ENCODE data around the gene FAM221B.

The FAM221B gene

GRCh38 chr9:35814841-35815543 lies 13.5 kb downstream of the FAM221B start, which contains the start of gene HINT2:
Gene HINT2, minus strand, starts transcription at chr9:35815042. Its CDS starts 63 bp downstream, at chr9:35814979.
- DNase-seq = peak; percentile 98

- no peak for DNase-seq
These were observed 14.3 kb downstream of the FAM221B start for GRCh38 chr9:35814106-35814840.

DNA sequence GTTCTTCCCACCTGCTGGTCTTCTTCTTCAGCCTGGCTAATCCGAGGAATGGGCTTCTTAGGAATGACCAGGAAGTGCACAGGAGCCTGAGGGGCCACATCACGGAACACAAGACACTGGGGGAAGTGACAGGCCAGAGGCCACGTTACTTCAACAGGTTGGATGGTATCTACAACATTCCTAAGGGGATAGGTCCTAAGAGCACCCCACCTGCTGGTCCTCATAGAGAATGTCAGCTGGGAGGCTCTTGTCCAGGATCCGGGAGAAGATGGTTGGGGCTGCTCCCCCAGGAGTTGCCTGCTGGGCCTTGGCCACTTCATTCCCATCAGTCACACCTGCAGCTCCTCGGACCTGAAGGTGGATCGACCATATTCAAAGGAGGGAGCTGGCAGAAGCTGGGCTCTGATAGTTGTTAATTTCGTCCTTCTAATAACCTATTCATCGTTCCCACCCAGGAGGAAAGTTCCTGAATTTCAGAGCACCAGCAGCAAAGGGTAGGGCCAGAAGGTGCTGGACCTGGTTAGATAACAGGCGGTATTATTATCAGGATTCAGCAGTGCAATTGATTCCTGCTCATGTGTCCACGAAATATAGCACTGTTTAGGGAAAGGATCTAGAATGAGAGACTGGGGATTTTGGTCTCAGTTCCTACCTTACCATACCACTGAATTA lies 15.0 kb downstream of the FAM221B start:
- DNase-seq = no peak

DNA sequence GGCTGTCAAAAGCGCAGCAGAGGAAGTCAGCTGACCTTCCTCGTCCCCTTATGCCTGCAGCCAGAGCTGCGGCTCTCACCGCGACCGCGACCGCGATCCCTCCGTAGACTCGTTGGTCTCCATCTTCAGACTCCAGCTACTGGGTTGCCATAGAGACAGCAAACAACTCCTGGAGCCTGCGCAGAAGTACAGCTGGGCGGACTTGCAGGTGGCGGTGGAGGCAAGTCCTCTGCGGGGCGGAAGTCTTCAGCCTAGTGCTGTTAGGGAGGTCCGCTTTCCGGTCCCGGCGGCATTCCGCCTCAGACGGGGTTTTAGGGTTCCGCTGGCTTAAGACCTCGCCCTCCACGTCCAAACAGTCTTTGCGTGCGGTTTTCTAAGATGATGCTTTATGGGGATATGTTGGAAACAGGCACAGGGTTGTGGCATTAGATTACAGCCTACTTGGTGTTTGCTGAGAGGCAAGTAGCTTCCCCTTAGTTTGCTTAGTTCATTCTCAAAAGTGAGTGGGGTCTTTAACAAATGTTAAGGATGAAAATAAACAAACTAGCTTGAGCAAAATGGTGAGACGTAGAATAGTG lies 16.4 kb downstream of the FAM221B start, which contains the start of gene SPAG8:
Gene SPAG8, minus strand, starts transcription at position 238 of the 578 bp plus-strand sequence. Its CDS starts 115 bp downstream, at position 123.
- DNase-seq = peak; percentile 90

DNA sequence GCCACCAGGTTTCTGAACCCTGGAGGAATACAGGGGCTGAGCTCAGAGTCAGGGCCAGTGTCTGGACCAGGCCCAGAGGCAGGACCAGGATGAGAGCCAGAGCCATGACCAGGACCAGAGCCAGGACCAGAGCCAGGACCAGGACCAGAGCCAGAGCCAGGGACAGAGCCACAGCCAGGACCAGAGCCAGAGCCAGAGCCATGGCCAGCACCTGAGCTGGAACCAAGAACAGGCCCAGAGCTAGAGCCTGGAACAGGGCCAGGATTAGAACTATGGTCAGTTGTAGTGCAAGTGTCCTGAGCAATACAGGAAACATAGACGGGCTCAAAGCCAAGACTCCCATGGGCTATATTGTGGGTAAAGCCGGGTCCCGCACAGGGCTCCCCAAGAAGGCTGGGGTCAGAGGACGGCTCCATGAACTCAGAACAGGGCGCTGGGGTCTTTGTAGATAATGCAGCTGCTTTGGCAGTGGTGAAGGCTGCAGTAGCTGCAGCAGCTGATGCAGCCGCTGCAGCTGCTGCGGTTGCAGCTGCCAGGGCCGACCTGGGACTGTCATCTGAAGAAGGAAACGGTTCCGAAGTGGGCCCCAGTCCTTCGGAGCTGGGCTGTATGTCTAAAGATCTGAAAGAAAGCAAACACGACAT lies 17.0 kb downstream of the FAM221B start:
- DNase-seq = no peak

DNA sequence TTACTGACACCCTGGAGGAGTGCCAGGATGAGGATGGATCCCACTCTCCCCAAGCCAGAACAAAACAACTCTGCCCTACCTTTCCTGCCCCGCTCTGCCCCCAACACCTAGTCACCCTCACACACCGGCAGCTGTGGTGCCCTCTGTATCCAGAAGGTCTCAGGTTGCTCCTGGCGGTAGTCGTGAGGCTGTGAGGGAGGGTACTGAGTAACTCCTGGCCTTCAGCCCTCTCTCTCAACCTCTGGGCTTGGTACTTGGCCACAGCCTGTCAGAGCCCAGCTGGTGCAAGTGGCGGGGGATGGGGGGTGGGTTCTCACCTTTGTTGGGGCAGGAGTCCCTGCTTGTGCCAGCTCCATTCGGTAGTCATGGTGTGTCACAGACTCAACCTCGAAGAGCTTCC lies 18.4 kb downstream of the FAM221B start:
- DNase-seq = no peak

GRCh38 chr9:35808433-35808832 lies 20.1 kb downstream of the FAM221B start:
- DNase-seq = no peak

- DNase-seq = no peak
These were observed 22.4 kb downstream of the FAM221B start for GRCh38 chr9:35806101-35806500.

DNA sequence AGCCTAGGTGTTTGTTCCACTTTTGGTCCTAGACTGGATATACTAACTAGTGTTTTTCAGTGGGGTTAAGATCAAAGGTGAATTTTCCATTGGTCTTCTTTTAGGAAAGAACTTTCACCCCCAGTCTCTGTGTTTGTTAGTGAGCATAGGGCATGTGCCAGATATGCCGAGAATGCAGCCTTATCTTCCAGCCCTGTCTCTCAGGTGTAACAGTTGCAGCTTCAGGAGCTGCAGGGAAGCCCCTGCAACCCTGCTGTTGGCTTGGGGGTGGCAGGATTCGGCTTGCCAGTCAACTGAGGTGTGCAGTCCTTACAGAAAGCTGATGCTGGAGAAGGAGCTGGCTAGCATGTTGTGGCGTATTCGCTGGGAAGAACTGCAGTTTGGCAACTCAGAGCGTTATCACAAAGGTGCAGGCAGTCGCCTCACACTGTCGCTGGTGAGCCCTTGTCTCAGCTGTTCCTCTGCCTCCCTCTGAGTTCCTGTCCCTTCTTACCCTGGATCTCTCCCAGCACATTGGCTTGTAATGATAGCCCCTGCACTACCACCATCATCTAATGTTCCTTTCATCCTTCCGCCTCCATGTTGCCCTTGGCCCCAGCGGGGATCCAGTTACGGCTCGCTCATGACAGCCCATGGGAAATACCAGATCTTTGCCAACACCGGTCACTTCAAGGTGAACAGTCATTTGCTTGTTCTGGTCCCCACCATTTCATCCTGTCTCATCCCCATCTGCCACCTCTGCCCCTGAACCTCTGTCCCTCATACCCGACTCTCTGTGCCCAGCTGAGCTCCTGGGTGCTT lies 27.0 kb downstream of the FAM221B start:
- DNase-seq = no peak

DNA sequence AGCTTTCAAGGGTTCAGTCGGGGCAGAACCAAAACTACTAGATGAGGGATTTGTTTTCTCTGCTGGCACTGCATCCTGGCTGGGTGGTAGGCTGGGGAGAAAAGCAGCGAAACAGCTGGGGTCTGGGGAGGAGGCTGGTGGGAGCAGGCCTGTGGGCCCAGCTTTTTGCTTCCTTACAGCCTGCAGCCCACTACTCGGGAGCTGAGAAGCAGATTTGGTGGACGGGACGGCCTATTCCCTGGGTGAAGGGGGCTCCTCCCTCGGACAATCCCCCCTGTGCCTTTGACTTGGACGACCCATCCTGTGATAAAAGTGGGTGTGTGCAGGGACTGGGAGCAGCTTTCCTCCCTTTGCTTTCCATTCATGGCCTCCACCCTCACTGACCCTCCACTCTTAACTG lies 28.0 kb downstream of the FAM221B start:
- DNase-seq = no peak

- no peak for DNase-seq
These were observed 29.7 kb downstream of the FAM221B start for GRCh38 chr9:35798658-35799374.

- DNase-seq = no peak
These were observed 31.0 kb downstream of the FAM221B start for GRCh38 chr9:35797311-35798109.

DNA sequence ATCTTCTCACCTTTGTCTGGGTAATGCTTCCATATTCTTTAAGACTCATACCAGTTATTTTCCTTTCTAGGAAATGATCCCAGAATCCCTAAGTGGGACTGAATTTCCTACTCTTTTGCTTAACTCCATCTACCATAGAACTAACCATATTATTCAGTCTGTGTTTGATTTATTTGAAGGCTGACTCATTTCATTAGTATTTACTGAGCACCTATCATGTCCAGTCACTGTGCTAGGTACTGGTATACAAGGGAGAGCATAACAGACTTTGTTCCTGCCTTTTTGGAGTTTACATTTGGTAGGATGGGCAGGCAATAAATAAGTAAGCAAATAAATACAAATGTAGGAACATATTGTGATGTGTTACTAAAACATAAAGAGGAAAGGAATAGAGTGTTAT lies 32.8 kb downstream of the FAM221B start:
- no peak for DNase-seq

- no peak for DNase-seq
These were observed 35.1 kb downstream of the FAM221B start for GRCh38 chr9:35793461-35793860.

DNA sequence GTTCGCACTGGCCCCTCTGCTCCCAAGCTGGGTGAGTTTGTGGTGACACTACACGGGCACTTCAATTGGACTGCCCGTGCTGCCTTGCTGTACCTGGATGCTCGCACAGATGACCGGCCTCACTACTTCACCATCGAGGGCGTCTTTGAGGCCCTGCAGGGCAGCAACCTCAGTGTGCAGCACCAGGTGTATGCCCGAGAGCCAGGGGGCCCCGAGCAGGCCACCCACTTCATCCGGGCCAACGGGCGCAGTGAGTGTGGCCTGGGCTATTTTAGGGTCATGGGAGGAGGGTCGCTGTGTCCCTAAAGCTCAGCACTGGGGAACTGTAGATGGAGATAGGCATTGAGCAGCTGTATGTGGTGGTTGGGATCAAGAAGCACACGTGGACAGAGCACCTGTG lies 35.7 kb downstream of the FAM221B start:
- DNase-seq = no peak

DNA sequence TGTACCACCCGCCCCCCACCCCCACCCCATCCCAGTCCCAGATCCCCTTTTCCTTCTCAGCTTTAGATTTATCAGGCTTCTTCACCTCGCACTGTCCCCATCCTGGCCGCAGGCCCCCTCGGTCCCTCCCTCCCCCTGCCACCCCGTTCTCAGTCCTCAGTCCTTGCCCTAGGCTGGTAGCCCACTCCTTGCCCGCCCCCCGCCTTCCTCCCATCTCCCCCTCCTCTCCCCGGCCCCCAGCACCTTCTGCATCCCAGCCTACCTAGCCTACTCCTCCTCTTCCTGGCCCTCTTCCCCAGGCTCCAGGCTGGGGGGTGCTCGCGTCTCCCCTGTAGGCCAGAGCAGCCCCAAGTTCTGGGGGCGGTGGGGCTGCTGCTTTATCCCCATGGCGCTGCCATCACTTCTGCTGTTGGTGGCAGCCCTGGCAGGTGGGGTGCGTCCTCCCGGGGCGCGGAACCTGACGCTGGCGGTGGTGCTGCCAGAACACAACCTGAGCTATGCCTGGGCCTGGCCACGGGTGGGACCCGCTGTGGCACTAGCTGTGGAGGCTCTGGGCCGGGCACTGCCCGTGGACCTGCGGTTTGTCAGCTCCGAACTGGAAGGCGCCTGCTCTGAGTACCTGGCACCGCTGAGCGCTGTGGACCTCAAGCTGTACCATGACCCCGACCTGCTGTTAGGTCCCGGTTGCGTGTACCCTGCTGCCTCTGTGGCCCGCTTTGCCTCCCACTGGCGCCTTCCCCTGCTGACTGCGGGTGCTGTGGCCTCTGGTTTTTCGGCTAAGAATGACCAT lies 36.3 kb downstream of the FAM221B start:
- DNase-seq = no peak

GRCh38 chr9:35791297-35791921 lies 37.1 kb downstream of the FAM221B start, which contains the start of gene NPR2:
Gene NPR2, plus strand, starts transcription at chr9:35791591. Its CDS starts 818 bp downstream, at chr9:35792409.
- no peak for DNase-seq

DNA sequence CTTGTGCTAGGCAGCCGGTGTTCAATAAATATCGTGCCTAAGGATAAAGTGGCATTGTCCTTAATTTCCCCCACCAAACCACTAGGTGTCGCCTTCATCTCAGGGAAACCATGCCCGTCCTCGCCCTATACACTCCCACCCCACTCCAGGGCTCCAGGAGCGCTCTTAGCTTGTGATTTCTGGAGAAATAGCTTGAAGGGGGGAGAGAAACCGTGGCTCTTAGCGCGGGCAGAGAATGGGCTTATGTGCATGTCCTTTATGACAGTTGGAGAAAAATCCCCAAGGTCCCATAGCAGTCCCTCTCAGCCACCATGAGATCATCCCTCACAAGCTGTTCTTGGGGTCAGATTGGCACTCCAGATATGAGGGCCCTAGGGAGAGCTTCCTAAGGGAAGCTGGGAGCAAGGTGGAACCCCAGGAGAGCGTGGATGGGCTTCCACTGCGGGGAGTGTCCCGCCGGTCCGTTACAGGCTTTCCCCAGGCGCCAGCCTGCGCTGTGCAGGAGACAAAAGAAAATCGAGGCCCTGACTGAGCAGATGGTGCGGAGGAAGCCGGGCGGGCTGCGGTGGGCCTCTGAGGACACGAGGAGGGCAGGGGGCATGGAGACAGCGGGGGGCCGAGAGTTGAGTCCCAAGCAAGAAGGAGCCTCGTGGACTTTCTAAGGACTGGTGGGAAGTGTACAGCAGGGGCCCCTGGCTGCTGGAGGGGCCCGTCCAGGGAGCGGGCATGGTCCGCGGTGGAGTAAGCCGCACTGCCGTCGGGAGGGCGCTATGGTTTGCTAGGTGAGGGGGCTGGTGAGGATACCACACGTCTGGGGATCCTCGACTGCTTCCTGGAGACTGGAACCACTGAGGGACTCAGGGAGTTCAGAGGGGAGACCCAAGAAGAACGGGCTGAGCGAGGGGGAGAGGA lies 37.9 kb downstream of the FAM221B start:
- DNase-seq = peak; percentile 69
